NCI-H82 (cell line): Measurements from ENCODE around the gene STX3.
"Not testable (repeated sequence)": the region's sequence is repeated elsewhere in the genome, so short reads cannot be mapped to it uniquely, and the experiment has no call there.

Experiments used
- DNase-seq: peaks from one replicate; lab custom pipeline; 2025; lab: John Stamatoyannopoulos, UW

STX3 gene

GRCh38 chr11:59842316-59842715 lies 87.1 kb downstream of the STX3 start:
- DNase-seq: peak; percentile 13

GRCh38 chr11:59845399-59845798 lies 90.2 kb downstream of the STX3 start, which contains the start of gene CBLIF:
Gene CBLIF, minus strand, starts transcription at chr11:59845499. Its CDS starts 46 bp downstream, at chr11:59845453.
- DNase-seq: no peak

GRCh38 chr11:59846556-59846955 lies 91.4 kb downstream of the STX3 start:
- DNase-seq: no peak

DNA sequence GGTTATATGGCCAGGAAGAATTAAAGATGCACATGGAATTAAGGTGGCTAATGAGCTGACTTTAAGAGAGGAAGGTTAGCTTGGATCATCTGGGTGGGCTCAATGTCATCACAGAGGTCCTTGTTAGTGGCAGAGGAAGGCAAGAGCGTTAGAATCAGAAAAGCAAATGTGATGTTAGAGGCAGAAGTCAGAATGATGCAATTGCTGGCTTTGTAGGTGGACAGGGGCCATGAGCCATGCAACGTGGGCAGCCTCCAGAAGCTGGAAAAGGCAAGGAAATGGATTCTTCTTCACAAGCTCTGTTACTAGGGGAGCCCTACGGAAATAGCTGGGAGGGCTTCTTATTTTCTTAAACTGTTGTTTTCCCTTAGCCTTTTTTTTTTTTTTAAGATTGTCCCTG lies 92.5 kb downstream of the STX3 start:
- DNase-seq: no peak

DNA sequence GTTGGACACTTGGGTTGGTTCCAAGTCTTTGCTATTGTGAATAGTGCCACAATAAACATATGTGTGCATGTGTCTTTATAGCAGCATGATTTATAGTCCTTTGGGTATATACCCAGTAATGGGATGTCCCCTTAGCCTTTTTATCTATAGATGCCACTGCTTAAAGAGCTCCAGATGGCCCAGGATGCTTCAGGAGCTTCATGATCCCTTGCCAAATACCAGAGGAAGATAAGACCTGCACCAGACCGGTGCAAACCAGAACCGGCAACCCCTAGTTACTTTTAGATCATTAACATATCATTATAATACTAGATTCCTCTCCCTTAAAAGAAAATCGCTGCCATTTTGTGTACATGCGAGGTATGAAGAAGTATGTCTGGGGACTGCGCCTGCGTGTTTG lies 93.3 kb downstream of the STX3 start:
- not testable (repeated sequence) for DNase-seq

- DNase-seq: no peak
These were observed 94.0 kb downstream of the STX3 start for GRCh38 chr11:59849129-59849528.

DNA sequence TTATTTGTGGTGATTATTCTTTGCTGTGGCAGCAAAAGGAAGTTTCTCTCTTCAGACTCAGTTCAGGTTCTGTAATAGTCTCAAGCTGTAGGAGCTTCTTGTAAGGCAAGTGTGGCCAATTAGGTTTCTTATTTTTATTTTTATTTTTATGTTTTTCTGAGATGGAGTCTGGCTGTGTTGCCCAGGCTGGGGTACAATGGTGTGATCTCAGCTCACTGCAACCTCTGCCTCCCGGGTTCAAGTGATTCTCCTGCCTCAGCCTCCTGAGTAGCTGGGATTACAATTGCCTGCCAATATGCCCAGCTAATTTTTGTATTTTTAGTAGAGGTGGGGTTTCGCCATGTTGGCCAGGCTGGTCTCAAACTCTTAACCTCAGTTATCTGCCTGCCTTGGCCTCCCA lies 94.4 kb downstream of the STX3 start:
- DNase-seq: not testable (repeated sequence)

DNA sequence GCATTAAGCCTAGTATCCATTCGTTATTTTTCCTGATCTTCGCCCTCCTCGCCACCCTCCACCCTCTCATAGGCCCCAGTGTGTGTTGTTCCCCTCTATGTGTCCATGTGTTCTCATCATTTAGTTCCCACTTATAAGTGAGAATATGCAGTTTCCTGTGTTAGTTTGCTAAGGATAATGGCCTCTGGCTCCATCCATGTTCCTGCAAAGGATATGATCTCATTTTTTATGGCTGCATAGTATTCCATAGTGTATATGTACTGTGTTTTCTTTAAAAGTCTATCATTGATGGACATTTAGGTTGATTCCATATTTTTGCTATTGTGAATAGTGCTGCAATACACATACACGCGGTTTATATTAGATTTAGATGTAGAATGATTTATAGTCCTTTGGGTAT lies 96.2 kb downstream of the STX3 start:
- DNase-seq: not testable (repeated sequence)

DNA sequence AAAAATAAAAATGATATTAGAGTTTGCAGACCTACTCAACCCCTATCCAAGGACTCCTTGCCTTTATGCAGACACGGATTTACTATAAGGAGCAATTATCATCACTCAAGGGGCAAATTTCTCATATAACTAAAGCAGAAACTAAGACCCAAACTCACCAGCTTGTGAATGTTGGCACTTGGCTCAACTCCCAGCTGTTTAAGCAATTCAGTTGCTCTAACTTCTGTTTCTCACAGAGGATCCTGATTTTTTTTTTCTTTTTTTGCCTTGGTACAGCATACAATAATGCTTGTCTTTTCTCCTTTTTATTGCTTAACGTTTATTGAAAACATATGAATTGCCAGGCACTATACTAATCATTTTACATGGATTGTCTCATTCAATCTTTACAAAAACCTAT lies 99.7 kb downstream of the STX3 start:
- DNase-seq: no peak
